Uterus (tissue), 4 donors: ENCODE results near the gene DUSP8. TPM values are rescaled to one million over a fixed set of nuclear protein-coding genes. Genes with fewer than 3 reads are reported as not detected.
A peak's percentile ranks its signal among the peaks of the same experiment; 100 is the strongest.

Experiments
- DNase-seq, 2 donors: peaks; one replicate each; pipeline ENCODE4 v3.0.0-alpha.2; 2019 to 2020
- H3K27ac ChIP-seq, 2 donors: fragments of 200-600 bp; sonication (generic); 1 replicate in 1 of 2; 2 replicates in 1 of 2; pipeline ENCODE4 v1.5.1; 2016 to 2018
- H3K27me3 ChIP-seq, 2 donors: fragments of 200-600 bp; sonication (generic); one replicate each; pipeline ENCODE4 v1.5.1; 2018 to 2019; ENCODE audit warnings: control low read depth in 1 of 2
- H3K36me3 ChIP-seq, 2 donors: fragments of 200-600 bp; sonication (generic); one replicate each; pipeline ENCODE4 v1.5.1; 2019; ENCODE audit warnings: control low read depth in 1 of 2
- H3K4me1 ChIP-seq, 2 donors: fragments of 200-600 bp; sonication (generic); one replicate each; pipeline ENCODE4 v1.5.1; 2018 to 2019; ENCODE audit warnings: control low read depth in 1 of 2
- H3K4me3 ChIP-seq, 2 donors: fragments of 200-600 bp; sonication (generic); 1 replicate in 1 of 2; 2 replicates in 1 of 2; pipeline ENCODE4 v1.5.1; 2018 to 2019; ENCODE audit warnings: mild to moderate bottlenecking in 1 of 2
- H3K9me3 ChIP-seq, 2 donors: fragments of 200-600 bp; sonication (generic); one replicate each; pipeline ENCODE4 v1.5.1; 2019; ENCODE audit warnings: control low read depth in 1 of 2
- POLR2A ChIP-seq, 2 donors: fragments of 450-650 bp; IDR thresholded peaks; one replicate each; pipeline ENCODE4 v1.6.1; 2016; ENCODE audit warnings: antibody characterized with exemption in 2 of 2, mild to moderate bottlenecking in 1 of 2, moderate library complexity in 1 of 2
- intact Hi-C: fragments of 100-400 bp; cut with DNase I; formaldehyde crosslinking; loops from one replicate; pipeline ENCODE4 v1.15.1; 2023; ENCODE audit warnings: low total_unique reads
- total RNA-seq, 4 donors: library from RNA; depleted of rRNA in 3 of 4; stranded (reverse); fragments of >200 nt in 3 of 4; gene quantifications; one replicate each; pipeline versions ENCODE4 v1.1.0 to v1.2.4, GENCODE V29; 2014 to 2023
- TF ChIP-seq, protein P1 (sequence below), 4 experiments: fragments of 200-600 bp in 2 of 4; fragments of 450-650 bp in 2 of 4; sonication (generic) in 2 of 4; IDR thresholded peaks; one replicate each; pipeline ENCODE4 v1.5.1; 2016 to 2019; ENCODE audit warnings: antibody characterized with exemption in 4 of 4, mild to moderate bottlenecking in 2 of 4, moderate library complexity in 1 of 4
- donor health status: DM: yes; HTN: yes; CAD: no.

The DUSP8 gene
- total RNA-seq, 4 donors from 2014 or later: under 0.01 to 21.7 (median 3.1) TPM

DNA sequence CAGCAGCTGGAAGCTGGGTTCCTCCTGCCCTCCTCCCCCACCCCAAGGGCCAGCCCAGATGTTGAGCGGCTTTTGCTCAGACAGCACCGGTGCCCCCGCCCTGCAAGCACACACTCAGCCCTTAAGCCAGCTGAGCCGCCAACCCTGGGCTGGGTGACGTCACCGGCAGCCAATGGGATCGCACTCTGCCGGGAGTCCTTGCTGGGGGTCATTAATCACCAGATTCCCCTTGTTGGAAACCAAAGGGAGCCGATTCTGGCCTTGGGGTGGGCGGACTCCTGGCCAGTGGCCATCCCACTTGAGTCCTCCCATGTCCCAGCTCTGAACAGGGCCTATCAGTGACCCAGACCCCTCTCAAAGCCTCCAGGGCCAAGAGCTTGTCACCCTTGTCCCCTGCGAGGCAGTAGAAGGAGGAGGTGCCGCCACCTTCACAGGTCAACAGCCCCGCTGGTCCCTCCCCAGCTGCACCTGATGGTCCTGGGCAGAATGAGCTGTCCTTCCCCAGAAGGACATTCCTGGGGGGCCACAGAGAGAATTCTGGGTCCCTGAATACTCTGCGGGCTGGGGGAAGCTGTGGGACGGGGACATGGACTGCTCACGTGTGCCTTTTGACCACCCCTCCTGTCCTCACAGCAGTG, 7.4 kb downstream of the DUSP8 start:
- Histone ChIP-seq H3K9me3 (no peaks in the 10 kb centered on the region), H3K27ac (peak overlapping the region; percentile 66), H3K4me1 (peaks cover 0 to 12% of the 10 kb centered on the region in 2 donors), H3K27me3 (no peaks in the 10 kb centered on the region), H3K4me3 (no peak overlapping the region), H3K36me3 (no peaks in the 10 kb centered on the region)
- DNase-seq: peak; percentile 78 to 85
- TF ChIP-seq, protein P1, sequence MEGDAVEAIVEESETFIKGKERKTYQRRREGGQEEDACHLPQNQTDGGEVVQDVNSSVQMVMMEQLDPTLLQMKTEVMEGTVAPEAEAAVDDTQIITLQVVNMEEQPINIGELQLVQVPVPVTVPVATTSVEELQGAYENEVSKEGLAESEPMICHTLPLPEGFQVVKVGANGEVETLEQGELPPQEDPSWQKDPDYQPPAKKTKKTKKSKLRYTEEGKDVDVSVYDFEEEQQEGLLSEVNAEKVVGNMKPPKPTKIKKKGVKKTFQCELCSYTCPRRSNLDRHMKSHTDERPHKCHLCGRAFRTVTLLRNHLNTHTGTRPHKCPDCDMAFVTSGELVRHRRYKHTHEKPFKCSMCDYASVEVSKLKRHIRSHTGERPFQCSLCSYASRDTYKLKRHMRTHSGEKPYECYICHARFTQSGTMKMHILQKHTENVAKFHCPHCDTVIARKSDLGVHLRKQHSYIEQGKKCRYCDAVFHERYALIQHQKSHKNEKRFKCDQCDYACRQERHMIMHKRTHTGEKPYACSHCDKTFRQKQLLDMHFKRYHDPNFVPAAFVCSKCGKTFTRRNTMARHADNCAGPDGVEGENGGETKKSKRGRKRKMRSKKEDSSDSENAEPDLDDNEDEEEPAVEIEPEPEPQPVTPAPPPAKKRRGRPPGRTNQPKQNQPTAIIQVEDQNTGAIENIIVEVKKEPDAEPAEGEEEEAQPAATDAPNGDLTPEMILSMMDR (IDR thresholded peaks at IDR 0.05): no peak
- peak in 1 of 2 donors; percentile 14 for TF ChIP-seq POLR2A (IDR thresholded peaks at IDR 0.05)
- intact Hi-C loops: no loop called here

DNA sequence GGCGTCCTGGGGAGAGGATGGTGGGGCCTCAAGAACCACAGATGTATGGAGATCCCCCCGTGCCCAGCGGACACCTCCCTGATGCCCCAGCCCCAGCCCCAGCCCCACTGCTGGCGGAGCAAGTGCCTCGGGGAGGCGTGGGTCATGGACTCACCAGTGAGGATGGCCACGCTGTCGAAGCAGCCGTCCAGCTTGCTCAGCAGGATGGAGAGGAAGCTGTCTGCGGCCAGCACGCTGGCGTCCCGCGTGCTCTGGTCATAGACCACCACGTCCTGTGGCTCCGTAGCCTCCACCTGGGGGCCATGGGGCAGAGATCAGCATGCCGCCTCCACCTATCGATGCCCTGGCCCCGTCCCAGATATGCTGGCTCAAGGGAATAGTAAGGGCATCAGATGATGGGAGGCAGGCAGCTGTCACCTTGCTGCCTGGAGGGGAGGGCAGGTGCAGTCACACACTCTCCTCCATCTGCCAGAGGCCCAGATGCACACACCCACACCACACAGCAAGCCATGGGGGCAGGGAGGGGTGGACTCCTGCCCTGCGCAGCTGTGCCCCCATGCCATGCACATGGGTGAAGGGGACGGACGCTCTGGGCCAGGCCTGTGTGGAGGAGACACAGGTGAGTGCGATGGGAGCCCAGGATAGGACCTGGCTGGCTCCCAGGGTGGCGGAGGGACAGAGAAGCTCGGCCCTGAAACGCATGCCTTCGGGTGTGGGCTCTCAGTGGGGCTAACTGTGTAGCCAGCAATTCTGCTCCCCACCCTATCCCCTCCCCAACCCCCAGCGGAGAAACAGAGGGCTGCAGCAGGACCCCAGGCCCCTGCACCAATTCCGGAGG, 8.2 kb downstream of the DUSP8 start:
- peaks cover 0 to 12% of the 10 kb centered on the region in 2 donors for H3K4me1 ChIP-seq
- no peaks in the 10 kb centered on the region for H3K27me3 ChIP-seq
- H3K4me3 ChIP-seq: no peak overlapping the region
- H3K9me3 ChIP-seq: no peaks in the 10 kb centered on the region
- DNase-seq: no peak
- intact Hi-C loops: no loop called here
- no peak for TF ChIP-seq POLR2A (IDR thresholded peaks at IDR 0.05)
- TF ChIP-seq, protein P1 (IDR thresholded peaks at IDR 0.05): no peak
- H3K36me3 ChIP-seq: no peaks in the 10 kb centered on the region
- H3K27ac ChIP-seq: peak overlapping the region; percentile 66

DNA sequence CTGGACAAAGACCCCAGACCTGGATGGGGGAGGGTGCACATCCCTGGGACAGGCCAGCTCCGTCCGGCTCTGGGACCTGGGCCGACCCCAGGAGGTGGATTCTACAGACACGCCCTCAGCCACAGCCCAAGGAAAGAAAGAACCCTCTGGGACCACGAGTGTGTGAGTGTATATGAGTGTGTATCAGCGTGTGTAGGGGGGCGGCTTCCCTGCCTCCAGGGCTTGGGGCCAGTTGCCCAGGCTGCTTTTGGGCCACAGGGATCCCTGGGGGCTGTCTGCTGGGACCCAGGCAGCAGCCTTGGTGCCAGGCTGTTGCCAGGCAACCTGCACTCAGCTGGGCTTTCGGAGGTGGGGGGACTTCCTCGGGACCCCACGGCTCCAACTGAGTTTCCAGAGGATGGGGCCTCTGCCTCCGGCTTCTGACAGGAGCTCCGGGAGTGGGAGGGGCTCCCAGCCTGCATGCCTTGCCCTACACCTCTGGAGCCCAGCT, 8.9 kb downstream of the DUSP8 start:
- H3K36me3 ChIP-seq: no peaks in the 10 kb centered on the region
- DNase-seq: no peak
- TF ChIP-seq POLR2A (IDR thresholded peaks at IDR 0.05): no peak
- TF ChIP-seq, protein P1 (IDR thresholded peaks at IDR 0.05): no peak
- no peak overlapping the region for H3K4me3 ChIP-seq
- H3K4me1 ChIP-seq: peaks cover 0 to 11% of the 10 kb centered on the region in 2 donors
- intact Hi-C loops: no loop called here
- no peak overlapping the region for H3K27ac ChIP-seq
- H3K27me3 ChIP-seq: no peaks in the 10 kb centered on the region
- H3K9me3 ChIP-seq: no peaks in the 10 kb centered on the region

DNA sequence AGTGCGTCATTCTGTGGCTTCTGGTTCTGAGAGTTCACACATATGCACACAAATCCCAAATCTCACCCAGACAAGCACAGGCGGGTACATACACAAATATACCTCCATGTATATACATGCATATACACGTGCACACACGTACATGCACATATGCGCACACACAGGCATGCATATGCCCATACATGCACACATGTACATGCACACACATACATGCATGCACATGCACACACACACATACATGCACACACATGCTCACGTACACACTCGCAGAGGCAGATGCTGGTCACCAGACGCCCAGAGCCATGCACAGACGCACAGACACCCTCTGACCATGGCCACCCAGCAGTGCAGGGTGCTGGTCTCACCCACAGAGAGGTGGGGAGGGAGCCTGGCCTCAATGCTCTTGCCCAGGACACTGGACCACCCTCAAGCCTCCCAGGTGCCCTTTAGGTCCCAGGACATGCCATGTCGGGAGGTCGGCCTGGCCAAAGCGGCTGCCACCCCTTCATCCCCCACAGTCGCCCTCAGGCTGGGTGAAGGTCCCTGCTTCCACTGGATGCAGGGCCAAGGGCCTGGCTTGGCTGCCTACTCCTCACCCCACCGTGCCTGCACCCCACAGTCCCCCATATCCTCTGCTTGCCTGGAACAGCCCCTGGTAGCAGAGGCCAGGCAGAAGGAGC, 9.5 kb downstream of the DUSP8 start:
- no peak for DNase-seq
- no peaks in the 10 kb centered on the region for H3K36me3 ChIP-seq
- TF ChIP-seq, protein P1 (IDR thresholded peaks at IDR 0.05): no peak
- no peak for TF ChIP-seq POLR2A (IDR thresholded peaks at IDR 0.05)
- H3K27ac ChIP-seq: no peak overlapping the region
- intact Hi-C loops: no loop called here
- no peaks in the 10 kb centered on the region for H3K27me3 ChIP-seq
- no peaks in the 10 kb centered on the region for H3K9me3 ChIP-seq
- H3K4me3 ChIP-seq: no peak overlapping the region
- H3K4me1 ChIP-seq: peaks cover 0 to 11% of the 10 kb centered on the region in 2 donors
